NCI-H1417 treated with DMSO at 0.1 percent for 48 hours (cell line): ENCODE measurements around the gene RNF5.

Experiments used
- DNase-seq: peaks from one replicate; lab custom pipeline; 2025; lab: John Stamatoyannopoulos, UW

RNF5 gene

DNA sequence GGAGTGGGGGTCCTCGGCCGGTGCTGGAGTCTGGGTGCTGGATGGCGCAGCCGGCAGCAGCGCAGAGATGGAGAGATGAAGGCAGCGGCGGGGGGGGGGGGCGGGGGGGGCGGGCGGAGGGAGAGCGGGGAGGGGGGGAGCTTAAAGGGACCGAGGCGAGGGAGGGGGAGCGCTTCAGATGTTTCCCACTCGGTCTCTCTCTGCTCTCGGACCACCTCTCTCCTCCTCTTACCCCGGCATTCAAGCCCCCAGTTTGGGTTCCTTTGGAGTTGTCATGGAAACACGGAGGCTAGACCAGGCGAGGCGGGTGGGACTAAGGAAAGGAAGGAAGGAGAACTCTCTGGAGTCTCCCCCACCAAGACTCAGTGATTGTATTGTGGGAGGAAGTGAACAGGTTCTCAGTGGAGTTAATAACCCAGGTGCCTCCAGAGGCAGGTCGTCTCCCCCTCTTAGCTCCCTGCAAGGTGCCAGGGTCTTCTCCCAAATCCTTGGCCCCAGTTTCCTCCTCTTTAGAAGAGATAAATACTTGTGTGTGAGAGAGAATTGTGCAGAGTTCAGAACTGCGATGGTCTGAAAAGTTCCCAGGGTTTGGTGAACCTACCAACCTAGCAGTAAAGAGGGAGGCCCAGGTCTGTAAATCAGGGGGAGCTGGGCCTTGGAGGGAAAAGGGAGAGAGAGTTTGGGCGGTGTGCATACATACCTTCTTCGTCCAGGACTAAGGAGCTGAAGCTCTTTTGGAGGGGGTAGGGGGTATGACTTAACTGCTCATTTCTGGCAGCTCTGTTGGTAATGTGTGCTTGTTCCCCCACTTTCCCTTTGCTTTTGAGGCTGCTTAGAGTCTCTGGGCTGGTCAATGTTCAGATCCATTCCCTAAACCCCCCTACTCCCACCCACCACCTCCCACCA is 26.1 kb upstream of the RNF5 start, which contains the start of gene PRRT1:
TSS of gene PRRT1 (minus strand) at position 77 of the 906 bp plus-strand sequence. CDS start 112 bp downstream, outside the sequence.
- DNase-seq = no peak

- DNase-seq = no peak
Measured at GRCh38 chr6:32152769-32153563, 25.2 kb upstream of the RNF5 start.

GRCh38 chr6:32153564-32154513 is 24.4 kb upstream of the RNF5 start, which contains the start of gene PPT2:
TSS of gene PPT2 (plus strand) at chr6:32154141. CDS start at chr6:32154595, 454 bp downstream.
- DNase-seq = peak; percentile 71

DNA sequence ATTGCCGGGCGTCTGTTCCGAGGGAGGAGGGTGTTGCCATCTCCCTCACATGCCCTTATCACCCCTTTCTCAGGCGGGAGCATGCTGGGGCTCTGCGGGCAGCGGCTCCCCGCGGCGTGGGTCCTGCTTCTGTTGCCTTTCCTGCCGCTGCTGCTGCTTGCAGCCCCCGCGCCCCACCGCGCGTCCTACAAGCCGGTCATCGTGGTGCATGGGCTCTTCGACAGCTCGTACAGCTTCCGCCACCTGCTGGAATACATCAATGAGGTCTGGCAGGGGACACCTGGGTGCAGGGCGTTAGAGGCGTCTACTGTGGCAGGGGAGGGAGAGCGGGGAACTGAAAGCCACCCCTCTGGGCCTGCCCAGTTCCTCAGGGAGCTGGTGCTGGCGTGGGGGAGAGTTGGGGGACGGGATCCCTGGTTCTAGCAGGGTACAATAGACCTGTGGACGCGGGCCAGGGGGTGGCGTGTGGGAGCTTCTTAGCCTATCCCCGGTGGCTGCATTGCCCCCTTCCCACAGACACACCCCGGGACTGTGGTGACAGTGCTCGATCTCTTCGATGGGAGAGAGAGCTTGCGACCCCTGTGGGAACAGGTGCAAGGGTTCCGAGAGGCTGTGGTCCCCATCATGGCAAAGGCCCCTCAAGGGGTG is 23.6 kb upstream of the RNF5 start:
- DNase-seq = no peak

DNA sequence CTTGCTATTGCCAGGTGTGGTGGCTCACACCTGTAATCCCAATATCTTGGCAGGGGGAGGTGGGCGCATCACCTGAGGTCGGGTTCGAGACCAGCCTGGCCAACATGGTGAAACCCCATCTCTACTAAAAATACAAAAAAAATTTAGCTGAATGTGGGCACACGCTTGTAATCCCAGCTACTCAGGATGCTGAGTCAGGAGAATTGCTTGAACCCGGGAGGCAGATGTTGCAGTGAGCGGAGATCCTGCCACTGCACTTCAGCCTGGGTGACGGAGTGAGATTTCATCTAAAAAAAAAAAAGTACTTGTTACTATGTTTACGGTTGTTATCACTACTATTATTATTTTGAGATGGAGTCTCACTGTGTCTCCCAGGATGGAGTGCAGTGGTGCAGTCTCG is 21.3 kb upstream of the RNF5 start:
- DNase-seq = no peak

GRCh38 chr6:32158052-32158451 is 20.2 kb upstream of the RNF5 start:
- no peak for DNase-seq

GRCh38 chr6:32163559-32164258 is 14.5 kb upstream of the RNF5 start:
- no peak for DNase-seq

DNA sequence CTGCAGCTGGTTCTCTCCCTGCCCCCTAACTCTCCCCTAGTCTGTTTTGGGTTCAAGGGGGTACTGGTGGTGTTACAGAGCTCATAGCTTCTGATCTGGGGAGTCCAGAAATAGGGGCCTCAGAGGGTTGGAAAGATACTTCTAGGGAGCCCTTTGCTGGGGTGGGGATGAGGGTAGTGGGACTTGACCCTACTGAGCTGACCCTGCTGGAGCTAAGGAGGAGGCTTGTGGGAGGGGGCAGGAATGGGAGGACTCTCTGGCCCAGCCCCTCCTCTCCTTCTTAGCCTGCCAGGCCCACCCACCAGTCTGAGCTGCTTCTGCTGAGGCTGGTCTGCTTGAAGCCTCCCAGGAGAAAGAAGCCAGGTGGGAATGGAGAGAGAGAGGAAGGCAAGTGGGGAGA is 13.9 kb upstream of the RNF5 start, which contains the start of gene EGFL8:
TSS of gene EGFL8 (plus strand) at position 301 of the 400 bp plus-strand sequence. CDS start 1,571 bp downstream, outside the sequence.
- DNase-seq = no peak

- DNase-seq = no peak
Measured at GRCh38 chr6:32166411-32167061, 11.7 kb upstream of the RNF5 start.

- DNase-seq = no peak
Measured at GRCh38 chr6:32167154-32167760, 10.9 kb upstream of the RNF5 start.

GRCh38 chr6:32167761-32168262 is 10.4 kb upstream of the RNF5 start:
- DNase-seq = no peak

- DNase-seq = no peak
Measured at GRCh38 chr6:32168350-32168749, 9.9 kb upstream of the RNF5 start.

- no peak for DNase-seq
Measured at GRCh38 chr6:32168807-32169591, 9.2 kb upstream of the RNF5 start.

DNA sequence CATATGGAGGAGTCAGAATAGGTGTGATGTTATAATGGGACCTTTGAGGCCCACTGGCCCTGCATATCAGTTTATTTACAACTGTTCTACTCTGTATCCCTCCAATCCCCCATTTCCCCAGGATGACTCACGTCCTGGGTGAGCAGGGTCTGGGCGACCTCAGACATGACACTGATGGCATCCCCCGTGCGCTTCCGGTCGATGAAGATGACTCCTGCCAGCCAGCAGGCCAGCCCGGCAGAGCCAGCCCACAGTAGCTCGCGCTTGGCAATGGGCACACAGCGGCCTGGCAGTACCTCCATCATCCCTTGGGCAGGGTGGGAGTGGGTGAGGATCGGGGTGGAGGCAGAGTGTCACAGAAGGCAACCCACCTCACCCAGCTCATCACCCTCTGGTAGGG is 7.9 kb upstream of the RNF5 start:
- DNase-seq = no peak

DNA sequence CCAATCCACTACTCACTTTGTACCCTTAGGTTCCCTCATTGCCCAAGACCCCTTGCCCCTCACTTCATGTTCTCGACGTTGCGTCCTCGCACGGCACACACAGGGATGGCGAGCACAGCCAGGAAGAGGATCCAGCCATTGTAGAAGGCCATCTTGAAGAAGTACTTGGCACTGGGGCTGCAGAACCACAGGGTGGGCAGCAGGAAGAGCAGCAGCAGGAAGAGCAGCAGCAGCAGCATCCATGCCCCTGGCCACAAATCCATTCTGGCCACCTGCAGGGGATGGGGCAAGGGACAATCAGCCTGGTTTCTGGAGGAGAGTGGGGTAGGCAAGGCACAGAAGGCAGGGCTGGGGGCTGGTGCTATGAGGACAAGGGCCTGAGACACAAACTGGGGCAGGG is 7.0 kb upstream of the RNF5 start:
- DNase-seq = no peak

DNA sequence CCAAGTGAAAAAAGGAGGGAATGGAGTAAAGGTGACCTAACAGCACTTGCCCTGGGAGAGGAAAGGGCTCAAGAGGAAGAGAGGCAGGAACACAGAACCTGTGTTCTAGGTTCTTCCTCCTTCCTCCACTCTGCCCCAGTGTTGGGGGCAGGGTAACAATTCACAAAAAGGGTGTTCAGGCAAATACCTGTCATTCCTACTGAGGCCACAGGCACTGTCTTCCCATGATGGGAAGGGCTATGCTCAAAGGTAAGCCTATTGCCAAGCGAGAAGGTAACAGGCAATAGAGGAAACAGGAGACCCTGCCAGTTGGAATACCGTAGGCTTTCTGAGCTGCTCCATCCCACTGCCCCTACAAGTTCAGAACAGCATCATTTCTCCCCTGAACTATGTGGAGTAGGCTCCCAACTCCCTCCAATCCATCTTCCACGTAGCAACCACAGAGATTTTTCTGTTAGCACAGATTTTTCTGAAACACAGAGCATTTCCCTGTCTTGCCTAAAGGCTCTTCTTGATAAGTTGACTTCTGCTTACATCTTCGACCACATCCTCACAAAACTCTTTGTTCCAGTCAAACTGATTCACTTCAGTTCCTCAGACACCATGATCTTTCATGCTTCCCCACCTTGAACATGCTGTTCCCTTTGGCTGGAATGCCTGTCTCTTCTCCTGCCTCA is 5.0 kb upstream of the RNF5 start:
- no peak for DNase-seq

DNA sequence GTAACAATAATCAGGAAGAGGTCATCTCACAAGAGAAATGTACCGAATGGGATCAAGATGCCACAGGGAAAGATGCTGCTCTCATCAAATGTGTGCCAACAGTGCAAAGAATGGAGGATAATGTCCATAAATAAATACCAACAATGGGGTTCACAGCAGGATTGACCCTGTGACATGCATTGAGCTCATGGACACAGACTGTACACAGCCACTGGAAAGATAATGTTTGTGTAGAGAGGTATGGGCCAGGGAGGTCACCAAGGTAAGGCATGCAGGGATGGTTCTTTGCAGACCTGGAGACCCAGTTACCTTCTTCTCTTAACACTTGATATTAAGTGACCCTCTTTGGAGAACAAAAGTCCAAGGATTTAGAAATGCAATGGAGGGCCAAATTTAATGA is 3.8 kb upstream of the RNF5 start:
- DNase-seq = no peak

DNA sequence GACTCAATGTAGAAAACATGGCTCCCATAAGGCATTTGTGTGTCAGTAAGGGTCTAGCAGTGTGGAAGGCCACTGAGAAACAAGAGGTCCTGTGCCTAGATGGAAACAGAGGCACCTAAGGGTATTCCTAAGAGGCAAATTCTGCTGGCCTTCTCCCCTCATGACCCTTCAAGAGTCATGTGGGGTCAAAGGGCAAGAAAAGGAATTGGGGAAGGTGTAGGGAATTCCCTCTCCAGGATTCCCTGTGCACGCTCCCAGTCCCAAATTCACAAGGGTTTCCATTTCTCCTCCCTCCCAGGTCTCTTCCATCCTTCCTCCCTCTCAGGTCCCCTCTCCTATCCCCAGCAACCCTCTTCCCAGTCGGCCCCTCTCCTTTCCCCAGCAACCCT is 2.9 kb upstream of the RNF5 start:
- no peak for DNase-seq
